CD4-positive, alpha-beta T cell treated with Interleukin-6 at 100 ng/mL for 8 hours (primary cell): ENCODE measurements around the gene PPP1R13B.

Experiments
- DNase-seq: peaks from one replicate; pipeline ENCODE4 v3.0.0-alpha.2; 2020; ENCODE audit warnings: mixed read lengths, low spot score

The PPP1R13B gene

DNA sequence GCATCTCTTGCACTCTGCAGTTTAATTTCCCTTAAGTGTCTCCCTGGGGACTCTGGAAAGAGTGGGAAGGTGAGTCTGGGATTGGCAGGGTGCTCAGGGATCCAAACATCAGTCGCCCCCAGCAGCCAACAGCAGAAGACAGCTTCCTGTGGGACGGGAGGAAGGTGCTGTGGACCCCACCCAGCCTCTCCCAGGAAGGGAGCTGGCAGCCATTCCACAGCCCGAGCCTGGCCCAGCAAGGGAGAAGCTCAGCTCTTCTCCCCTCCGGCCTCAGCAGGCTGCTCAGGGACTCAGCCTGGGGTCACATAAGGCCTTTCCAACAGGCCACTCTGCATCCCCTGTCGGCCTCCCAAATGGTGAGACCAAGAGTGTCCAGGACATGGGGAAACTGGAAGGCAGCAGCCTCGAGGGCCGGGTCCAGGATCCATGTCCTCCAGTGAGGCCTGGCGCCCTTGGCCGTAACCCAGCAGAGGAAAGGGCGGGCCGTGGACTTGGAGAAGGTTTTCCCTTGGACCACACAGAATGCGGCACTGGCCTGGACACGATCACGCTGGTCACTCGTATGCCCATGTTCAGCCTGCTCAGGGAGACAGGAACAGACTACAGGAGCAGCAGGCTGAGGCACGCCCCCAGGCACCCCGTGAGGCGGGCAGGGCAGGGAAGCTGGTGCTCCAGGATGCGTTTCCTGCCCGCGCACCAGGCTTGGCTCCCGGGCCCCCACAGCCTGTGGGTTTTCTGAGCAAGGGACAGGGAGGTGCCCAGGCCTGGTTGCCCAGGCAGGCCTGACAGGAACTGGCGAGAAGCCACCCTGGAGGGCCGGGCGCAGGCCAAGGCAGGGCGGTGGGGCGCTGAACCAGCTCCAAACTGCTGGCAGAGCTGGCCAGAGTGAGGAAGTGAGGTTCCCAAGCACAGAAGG lies 135.6 kb downstream of the PPP1R13B start:
- DNase-seq: no peak

DNA sequence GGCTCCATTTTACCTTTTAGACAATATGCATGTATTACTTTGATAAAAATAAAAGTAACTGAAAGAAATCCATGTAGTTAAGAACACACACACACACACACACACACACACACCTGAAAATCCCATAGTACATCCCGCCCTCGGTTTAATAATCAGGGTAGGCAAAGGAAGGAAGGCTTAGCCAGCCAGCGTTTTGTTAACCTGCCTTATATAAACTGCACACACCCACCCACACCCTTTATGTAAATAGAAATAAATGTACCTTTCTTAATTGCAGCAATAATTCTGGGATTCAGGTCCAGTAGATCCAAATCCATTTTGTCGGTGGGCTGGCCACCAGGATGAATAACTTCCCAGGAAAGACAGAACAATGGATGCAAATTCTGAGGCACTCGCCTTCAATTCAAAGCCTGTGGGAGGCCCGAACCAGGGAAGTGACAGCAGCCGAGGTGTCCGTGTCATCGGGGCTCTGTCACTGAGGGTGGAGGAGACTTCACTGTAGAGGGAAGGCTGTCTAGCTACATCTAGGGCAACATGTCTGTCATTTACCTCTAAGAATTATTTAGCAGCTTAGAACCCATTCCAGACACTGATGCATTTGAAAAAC lies 136.5 kb downstream of the PPP1R13B start:
- DNase-seq: no peak

DNA sequence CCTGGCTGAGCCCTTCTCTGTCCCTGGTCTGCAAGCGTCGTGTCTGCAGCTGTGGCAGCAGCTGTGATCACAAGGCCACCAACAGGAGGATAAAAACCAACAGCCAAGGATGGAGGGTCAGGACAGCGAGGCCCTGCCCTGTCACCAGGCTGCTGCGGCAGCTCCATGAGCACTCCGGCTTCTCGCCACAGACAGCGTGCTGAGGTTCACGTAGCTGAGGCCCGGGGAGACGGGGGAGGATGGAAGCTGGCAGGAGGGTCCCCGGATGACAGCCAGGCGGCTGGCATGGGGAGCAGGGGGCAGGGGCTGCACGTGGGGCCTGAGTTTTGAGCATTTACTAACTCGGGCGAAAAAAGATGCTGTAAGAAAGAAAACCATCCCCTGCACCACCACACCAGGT lies 137.6 kb downstream of the PPP1R13B start:
- no peak for DNase-seq

DNA sequence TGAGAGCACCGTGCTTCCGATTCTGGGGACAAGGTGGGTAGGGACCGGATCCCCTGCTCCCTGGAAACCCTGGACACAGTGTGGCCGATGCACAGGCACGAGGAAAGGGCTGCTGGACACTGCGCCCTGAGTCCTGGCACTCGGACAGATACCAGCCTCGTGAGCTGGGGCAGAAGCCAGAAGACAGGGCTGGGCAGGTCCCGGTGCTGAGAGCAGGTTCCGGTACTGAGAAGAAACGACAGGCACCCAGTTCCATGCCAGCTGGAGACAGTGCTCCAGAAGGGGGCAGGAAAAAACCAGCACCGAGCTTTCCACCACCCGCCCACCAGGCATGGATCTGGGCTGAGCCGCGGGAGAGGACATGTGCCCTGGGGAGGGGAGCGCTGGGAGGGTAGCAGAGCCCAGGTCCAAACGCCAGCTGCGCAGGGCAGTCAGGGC lies 138.6 kb downstream of the PPP1R13B start:
- no peak for DNase-seq

DNA sequence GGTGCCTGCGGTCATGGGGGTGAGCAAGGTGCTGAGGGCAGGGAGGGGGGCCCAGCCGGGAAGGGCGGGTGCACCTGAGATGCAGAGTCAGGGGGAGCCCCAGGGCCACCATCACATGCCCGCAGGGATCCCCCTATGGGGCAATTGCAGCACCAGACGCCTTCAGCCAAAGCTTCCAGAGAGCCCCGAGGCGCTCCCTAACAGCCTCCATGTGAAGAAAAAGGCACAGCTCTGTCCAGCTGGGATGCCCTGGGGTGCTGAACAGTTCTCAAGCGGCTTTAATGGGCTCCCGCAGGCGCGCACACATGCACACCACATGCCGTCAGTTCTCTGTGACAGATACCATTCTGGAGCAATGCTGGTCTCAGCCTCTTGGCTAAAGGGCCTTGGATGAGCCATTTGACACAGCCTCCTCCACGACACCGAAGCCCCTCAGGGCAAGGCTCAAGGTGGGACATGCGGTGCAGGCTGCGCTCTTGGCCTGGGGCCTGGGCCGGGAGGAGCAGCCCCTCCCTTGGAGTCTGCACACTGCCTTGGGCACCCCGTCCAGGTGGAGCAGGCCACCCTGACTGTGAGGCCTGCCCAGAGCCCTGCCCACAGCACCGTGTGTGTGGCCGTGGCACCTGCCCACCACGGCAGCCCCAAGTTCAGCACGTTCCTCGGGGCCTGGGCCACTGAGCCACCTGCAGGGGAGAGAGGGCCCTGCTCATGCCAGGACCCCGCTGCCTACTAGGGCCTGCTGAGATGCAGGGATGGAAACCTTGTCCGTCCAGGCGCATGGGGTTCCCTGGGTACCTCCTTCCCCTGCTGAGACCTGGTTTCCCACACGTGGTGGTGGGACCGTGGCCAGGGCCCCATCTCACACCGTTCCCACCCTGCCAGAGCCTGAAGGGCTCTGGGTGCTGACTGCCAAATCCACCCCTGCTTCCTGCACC lies 139.8 kb downstream of the PPP1R13B start:
- no peak for DNase-seq

DNA sequence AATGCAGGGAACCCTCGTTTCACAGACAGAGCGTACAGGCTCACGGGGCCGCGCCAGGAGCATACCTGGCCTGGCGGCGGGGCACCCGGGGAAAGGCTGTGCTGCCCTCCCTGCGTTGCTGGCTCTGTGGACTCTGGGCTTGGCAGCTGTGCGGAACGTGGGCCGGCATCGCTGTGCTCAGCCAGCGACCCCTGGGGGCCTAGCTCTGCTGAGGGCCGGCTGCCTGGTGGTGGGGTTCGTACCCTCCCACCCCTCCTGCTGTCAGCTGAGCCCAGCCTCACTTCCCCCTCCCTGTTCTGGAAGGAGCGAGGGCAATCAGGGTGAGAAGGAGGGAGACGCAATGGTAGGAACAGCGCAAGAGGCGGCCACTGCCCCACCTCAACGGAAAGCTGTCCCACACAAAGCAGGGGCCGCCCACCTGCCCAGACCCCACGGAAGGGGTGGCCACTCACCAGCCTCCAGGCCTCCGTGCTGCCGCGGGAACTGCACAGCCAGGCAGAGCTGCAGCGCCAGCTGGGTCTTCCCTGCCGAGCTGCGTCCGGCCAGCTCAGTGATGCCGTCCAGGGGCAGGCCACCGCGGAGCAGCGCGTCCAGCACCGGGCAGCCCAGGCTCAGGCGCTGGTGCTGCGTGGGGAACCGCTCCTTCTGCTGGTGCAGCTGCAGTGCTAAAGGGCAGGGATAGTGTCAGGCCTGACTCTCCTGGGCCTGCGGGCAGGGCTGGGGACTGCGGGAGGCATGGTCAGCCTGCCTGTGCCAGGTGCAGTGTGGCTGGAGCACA lies 140.6 kb downstream of the PPP1R13B start:
- DNase-seq: no peak

DNA sequence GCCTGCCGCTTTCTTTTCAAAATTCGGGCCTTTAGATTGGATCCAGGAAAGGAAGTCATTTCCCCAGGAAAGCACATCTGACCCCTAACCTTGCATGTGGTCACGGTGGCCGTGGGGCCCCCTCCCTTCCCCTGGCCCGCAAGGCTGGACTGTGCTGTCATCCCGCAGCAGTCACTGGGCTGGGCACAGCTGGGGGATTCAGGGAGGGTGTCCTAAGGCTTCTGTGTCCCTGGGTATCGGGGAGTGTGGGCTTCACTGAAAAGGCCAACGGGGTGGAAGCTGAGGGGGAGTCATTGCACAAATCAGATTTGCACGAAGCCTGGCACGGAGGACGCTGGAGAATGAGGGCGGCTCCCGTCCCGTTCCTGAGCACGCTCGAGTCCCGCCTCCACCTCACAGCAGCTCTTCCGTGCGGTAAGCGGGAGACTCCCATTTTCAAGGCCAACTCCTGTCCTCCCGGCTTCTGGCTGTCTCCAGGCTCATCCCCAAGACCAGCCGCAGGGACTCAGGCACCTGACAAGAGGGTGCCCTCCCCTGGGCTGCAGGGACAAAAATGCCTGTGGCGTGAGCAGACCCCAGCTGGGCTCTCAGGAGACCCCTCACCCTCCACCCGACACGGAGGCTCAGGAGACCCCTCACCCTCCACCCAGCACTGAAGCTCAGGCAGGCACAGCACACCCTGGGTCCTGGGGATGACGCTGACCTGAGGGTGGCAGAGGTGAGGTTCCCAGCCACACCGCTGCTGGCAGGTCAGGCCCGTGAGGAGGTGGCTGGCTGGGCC lies 141.7 kb downstream of the PPP1R13B start:
- DNase-seq: no peak

DNA sequence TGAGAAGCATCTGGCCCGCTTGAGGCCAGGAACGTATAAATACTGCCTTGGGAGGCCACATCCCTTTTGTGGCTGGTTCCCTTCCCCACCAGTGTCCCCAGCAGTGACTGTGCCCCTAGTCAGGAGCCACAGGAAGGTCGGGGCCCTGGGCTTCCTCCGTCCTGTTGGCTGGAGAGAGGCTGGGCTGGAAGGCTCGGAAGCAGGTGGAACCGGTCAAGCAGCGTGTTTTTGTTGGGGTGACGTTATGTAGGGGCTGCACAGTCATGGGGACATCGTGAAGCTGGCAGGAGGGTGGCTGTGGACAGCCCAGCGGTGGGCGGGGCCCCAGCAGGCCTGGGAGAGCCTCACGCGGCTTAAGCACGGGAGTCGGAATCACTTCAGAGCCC lies 142.3 kb downstream of the PPP1R13B start:
- no peak for DNase-seq

DNA sequence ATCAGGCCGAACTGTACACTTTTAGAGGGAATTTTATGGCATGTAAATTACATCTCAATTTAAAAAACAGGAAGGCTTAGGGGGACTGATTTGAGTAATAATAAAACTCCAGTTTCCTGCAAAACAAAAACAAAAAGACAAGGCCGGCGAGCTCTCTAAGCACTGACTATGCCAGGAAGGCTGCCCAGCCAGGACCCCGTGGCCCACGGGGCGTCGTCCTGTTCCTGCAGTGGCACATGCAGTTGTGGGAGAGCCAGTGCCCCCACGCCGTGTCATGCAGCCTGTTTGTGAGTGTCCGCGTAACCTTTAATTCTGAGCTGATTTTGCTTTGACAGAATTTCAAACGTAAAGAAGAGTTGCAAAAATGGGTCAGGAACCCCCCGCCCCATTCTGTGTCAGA lies 142.7 kb downstream of the PPP1R13B start:
- no peak for DNase-seq

DNA sequence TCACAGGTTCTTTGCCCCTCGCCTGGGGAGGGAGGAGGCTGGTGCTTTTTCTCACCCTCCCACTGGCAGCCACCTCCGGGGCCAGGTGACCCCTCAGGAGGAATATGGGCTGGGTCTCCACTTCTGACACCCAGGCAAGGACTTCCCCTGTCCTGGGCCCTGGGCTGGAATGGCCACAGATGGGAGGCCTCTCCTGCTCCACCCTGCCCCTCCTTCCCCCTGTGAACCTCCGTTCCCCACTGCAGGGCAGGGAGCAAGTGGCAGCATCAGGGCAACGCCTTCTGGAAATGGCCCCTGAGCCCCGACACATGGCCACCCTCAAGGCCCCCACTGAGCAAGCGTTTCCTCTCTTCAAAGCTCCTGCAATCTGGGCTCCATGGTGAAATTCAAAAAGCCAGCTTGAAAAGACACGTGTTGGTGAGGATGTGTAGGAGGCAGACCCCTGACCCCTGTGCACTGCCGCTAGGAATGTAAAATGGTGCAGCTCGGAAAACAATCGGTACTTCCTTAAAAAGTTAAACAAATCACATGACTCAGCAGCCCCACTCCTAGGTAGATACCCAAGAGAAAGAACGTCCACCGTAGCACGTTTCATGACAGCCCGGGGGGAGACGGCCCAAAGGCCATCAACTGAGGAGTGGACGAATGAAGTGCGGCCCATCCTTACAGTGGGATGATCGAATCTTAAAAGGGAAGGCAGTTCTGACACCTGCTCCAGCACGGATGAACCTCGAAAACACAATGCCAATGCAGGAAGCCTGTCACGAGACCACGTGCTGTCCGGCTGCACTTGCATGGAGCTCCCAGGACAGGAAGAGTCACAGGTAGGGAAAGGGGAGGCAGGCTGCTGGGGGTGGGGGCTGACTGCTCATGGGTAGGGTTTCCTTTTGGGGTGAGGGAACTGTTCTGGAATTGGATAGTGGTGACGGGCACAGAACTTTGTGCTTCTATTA lies 143.7 kb downstream of the PPP1R13B start:
- DNase-seq: no peak

DNA sequence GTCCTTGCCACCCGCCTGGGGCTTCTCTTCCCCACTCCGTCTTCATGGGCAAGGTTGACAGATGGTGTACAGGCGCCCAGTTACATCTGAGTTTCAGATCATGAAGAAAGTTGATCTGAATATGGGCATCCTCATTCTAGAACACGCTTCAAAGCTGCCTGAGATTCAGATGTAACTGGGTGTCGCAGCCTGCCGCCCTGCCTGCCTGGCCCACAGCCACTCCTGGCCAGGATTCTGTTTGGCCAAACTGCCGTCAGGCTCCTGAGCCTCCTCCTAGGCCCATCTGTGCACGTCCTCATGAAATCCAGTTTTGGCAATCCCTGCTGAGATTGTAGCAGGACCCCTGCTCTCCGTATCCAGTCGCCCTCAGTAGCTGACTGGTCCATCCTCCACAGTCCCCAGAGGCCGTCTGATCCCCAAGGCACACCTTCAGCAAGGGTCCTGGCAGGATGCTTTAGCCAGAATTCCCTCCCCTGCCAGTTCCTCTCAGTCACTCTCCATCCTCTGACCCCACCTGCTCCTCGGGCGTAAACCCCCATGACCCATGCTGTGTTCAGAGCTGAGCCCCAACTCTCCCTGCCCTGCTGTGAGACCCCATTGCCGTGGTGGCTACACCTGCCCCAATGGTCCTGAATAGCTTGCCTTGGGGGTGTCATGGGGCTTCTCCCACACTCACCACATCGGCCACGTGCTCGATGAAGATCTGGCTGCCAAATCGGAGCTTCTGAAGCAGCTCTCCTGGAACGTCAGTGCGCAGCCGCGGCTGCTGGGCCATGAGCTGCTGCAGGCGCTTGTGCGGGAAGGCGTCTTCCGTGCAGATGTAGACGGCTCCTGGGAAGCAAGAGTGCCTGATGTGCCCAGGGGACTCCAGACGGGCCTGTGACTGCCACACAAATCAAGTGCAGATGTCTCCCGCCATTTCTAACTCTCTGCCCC lies 144.6 kb downstream of the PPP1R13B start:
- DNase-seq: no peak

DNA sequence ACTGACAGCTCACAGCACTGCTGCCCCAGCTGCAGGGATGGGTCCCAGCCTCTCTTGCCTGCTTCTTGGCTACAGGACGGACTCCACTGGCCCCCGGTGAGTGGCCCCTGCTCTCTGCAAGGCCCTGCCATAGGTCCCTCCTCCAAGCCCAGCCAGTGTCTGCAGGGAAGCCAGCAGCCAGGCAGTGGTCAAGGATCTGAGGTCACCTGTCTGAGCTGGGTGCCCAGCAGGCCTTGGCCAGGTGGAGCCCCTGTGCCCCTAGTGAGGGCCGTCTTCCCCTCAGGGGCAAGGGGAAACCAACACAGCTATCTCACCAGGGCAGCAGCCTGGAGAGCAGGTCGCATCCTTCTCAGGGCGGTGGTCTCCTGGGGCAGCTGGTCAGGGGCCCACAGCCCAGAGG lies 145.3 kb downstream of the PPP1R13B start:
- no peak for DNase-seq

DNA sequence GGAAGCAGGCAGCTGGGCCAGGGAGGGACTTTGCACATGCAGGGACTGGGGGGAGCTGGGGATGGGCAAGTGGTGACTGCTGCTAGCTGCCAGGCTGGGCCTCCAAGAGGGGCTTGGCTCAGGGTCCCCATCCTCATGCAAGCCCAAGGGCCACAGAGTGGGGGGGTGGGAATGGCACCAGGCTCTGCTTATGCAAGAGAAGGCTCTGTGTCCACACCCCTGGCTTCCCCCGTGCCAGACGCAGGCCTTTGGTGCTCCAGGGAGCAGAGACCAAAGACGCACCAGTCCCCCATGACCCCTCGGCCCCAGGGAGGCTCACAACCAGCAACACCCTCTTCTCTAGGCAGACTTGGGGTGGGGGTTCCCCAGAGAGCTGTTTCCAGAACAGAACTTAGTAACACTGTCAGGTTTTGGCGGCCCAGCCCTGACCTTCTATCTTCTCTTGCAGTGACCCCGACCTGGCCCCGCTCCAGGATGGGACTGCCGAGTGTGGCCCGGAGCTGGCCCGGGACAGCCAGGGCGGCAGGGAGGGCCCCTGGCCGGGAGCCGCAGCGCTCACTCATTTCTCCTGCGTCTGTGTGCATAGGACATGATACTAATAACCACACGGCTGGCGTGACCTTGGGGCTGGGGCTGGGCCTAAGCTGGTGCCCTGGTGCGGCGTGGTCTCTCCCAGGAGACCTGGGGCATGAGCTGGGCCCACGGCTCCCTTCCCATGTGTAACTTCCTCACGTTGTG lies 146.5 kb downstream of the PPP1R13B start:
- no peak for DNase-seq

DNA sequence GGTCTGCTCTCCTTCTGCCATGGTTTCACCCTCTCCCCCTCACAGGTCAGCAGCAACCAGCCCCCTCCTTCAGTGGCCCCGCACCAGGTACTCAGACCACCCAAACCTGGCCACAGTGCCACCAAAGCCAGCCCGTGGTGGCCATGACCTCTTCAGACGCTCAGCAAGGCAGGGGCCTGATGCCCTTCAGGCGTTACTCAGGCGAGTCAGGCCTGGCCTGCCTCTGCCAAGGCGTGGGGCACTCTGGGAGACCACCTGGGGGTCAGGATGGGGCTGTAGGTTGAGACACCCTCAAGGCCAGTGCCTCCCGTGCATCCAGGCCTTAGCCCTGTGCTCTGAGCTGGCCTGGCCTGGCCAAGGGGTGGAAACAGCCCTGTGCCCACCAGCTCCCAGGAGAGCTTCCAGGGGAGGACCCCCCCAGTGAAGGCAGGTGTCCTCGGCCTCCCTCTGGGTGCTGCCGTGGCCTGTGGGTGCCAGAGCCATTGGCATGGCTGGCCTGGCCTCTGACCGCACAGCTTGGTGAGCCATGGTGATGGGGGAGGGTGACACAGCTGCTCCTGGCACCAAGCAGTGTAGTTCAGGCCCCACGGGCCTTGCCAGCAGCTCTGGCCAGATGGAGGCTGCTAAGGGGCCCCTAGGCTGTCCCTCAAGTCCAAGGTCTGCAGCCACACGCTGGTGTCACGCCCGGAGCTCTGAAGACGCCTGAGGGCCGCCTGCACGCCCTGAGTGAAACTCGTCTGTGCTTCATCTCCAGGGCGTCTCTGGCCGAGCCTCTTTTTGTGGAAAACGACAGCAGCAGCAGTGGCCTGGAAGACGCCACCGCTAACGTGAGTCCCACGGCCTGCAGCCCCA lies 147.2 kb downstream of the PPP1R13B start:
- no peak for DNase-seq

DNA sequence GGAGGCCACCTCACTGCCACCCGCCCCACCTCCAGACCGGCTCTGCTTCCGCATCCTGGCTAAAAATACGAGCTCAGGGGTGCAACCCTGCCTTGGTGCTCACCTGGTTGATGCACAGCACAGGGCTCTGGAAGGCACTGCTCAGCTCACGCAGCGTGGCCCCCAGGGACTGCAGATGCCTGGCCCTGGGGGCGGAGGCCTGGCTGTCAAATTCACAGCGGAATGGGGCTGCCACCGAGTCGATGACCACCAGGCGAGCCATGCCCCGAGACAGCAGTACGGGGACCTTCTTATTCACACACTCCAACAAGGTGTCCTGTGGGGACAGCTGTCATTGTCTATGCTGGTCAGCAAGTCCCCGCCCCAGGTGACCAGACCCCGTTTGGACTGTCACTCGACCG lies 148.1 kb downstream of the PPP1R13B start:
- DNase-seq: no peak

DNA sequence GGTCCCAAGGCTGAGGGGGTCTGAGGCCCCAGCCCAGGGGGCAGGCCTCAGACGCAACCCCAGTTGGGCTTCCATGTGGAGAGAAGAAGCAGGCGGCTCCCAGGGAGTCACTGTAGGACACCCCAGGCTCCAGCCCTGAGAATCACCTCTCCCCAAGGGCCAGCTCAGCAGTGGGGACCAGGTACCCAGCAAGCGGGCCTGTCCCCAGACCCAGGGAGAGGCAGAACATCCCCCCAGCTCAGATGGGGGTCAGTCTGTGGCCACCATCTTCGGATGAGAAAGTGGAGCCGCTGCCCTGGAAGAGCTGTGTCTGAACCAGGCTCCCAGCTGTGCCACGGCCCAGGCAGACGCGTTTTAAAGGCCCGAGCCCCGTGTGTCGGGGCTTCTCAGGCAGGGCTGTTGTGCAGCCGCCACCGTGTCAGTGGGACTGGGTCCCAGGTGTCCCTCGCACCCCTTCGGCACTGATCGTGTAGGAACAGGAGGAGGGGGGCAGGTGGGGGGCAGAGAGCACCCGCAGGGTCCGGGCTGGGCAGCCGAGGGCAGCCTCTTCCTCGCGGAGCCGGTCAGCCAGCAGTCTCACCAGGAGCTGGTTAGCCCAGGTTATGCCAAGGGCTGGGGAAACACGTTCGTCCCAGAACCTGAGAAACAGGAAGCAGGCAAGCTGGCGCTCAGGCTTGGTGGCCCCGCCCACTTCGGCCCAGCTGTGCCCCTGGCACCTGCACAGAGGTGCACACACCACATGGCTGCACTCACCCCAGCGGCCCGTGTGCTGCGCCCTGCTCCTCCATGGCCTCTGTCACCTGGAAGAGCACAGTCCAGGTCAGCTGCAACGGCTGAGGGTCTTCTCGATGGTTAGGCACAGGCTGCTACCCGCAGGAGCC lies 148.8 kb downstream of the PPP1R13B start:
- DNase-seq: no peak
